Activated CD4-positive, alpha-beta T cell treated with anti-CD3 and anti-CD28 coated beads for 24 hours (primary cell): ENCODE results near the gene MADD.
A peak's percentile ranks its signal among the peaks of the same experiment; 100 is the strongest.

ENCODE experiments used
- DNase-seq, 2 donors: peaks; one replicate each; pipeline ENCODE4 v3.0.0-alpha.2; 2020; ENCODE audit warnings: low read depth in 2 of 2

Gene MADD

DNA sequence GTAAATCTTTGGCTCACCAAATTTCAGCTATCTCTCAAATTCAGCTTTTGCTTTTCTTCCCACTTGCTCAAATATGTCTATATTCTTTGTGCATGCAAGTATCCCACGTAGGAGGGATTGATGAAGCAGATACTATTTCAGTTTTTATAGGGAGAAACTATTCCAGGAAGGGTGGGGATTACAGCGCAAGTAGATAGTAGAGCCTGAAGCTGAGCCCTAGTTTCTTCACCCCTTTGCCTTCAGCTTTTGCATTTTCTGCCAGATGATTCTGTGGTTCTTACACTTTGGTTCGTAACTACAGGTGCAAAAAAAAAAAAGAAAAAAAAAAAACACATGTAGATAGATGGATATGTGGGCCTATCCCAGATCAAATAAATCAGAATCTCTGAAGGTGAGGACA lies 18.2 kb upstream of the MADD start:
- DNase-seq: no peak

DNA sequence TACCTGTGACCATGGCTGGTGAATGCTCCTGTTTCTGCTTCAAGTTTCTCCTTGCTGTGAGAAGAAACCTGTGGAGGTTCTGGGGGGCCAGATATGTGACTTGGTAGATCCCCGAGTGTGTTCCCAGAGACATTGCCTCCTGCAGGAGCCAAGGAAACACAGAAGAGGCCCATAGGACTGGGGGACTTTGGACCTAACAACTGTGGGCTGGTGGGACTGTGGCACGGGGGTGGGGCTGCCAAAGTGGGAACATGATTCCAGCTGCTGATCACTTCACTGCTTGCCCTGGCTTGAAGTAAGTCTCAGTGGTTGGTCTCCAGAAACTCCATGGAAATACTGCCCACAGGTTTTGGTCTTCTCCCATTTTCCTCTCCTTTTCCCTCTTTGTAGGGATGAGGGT lies 16.3 kb upstream of the MADD start:
- DNase-seq: no peak

DNA sequence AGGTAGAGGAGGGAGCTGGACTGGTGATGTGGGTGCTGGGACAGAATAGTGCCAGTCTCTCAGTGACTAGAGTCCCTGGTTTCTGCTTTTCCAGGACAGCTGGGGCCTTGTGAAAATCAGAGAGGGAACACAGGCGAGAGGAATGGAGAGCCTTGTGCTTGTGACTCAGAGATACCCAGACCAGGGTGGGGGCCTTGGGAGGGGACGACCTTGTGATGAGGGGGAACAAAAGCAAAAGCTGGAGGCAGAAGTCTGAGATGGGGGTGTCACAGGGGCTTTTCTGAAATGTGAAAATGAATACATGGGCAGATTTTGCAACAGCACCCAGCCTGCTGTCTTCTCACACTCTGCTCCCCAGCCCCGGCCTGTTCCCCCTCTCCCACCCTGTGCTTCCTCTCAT lies 15.5 kb upstream of the MADD start:
- DNase-seq: no peak

DNA sequence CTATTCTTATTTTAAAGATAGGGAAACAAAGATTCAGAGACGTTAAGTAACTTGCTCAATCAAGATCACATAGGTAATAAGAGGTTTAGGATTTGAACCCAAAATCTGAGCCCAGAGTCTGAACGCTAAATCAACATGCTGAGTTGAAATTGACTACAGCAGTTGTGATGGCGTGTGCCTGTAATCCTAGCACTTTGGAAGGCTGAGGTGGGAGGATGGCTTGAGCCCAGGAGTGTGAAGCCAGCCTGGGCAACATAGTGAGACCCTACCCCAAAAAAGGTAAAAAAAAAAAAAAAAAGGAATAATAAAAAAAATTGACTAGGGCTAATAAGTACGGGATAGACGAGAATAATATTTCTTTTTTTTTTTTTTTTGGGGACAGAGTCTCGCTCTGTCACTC lies 13.6 kb upstream of the MADD start:
- DNase-seq: no peak

DNA sequence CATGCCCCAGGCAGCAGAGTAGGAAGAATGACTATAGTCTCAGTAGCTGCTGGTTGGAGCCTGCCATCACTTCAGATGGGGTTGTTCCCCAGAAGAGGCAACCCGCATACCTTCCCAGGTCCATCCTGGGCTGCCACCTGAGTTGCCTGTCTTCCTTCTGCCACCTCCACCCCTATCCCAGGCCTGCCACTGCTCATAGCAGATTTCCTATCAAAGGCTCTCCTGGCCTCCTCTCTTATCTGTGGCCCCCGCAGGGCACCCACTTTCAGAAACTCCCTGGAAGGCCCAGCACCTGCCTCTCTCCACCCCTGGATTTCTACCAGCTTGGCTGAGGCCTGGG lies 12.8 kb upstream of the MADD start:
- no peak for DNase-seq

DNA sequence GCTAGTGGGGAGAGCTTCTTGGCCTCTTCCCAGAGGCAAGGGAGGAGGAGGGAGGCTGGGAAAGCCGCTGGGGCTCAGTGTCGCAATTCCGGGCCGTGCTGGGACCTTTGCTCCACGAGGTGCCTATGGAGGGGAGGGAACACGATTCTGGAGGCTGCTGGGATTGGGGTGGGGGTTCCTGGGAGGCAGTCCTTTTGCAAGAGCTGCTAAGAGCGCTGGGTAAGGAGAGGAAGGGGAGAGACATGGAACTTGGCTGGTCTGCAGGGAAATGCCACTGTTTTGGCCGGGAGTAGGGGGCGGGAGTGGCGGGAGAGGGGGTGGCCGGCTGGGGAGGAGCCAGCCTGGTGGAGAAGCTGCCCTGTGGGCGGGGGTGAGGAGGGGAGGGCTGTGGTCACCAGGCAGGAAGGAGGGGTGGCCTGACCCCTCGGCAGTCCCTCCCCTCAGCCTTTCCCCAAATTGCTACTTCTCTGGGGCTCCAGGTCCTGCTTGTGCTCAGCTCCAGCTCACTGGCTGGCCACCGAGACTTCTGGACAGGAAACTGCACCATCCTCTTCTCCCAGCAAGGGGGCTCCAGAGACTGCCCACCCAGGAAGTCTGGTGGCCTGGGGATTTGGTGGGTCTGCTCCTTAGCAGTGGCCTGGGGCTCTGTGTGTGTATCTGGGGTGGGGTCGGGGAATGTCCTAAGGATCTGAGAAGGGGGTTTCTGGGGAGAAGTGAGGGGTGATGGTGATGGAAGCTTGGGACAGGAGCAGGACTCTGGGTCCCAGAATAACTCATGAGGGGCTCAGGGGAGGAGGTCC lies 12.2 kb upstream of the MADD start, which contains the start of gene NR1H3:
Gene NR1H3, plus strand, starts transcription at position 480 of the 800 bp plus-strand sequence. CDS start 1,221 bp downstream, outside the sequence.
- no peak for DNase-seq

DNA sequence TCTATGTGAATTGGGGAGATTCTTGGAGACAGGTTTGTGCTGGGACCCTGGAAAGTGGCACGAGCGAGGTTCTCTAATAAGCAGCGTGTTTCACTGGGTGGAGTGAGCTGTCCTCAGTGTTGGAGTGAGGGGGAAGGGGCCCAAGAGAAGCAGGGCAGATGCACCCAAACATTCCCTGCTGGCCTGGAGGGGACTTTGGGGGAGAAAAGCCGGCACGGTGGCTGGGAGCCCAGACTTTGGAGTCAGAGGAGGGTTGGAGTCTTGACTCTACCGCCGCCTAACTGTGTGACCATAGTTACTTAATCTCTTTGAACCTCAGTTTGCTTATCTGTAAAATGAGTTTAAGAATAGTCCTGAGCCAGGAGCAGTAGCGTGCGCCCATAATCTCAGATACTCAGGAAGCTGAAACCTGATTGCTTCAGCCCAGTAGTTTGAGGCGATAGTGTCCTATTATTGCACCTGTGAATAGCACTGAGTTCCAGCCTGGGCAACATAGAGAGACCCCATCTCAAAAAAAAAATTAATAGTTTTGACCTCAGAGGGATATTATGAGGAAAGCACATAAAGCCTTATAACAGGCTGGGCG lies 11.5 kb upstream of the MADD start:
- DNase-seq: no peak

DNA sequence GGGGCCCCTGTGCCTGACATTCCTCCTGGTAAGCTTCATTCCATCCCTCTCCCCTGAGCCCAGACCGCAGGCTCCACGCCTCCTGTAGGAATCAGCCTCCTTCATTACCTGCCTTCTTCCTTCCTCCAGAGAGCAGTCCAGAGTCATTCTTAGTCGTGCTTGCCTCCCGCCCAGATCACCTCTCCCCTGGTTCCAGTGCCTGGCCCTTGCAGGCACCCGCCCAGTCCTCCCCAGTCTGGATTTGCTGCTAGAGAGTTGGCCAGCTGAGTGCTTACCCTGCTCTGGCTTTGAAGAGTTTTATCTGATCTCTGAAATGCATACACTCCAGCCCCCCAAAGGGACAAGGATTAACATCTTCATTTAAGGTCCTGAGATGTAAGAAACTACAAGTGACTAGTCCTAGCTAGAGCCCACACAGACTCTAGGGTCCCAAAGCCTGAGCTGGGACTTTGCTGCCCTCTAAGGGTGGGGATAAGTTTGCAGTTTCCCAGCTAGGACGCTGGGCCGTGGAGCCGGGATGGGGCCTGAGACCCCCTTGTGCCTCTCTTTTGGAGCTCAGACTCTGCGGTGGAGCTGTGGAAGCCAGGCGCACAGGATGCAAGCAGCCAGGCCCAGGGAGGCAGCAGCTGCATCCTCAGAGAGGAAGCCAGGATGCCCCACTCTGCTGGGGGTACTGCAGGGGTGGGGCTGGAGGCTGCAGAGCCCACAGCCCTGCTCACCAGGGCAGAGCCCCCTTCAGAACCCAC lies 10.5 kb upstream of the MADD start:
- peak in 1 of 2 donors; percentile 25 for DNase-seq

DNA sequence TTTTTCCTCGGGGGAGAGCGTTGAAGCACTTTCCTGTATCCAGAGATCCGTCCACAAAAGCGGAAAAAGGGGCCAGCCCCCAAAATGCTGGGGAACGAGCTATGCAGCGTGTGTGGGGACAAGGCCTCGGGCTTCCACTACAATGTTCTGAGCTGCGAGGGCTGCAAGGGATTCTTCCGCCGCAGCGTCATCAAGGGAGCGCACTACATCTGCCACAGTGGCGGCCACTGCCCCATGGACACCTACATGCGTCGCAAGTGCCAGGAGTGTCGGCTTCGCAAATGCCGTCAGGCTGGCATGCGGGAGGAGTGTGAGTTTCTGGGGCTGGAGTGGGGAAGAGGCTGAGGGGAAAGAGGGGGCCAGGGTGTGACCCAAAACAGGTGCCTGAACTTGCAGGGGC lies 9.6 kb upstream of the MADD start:
- no peak for DNase-seq

DNA sequence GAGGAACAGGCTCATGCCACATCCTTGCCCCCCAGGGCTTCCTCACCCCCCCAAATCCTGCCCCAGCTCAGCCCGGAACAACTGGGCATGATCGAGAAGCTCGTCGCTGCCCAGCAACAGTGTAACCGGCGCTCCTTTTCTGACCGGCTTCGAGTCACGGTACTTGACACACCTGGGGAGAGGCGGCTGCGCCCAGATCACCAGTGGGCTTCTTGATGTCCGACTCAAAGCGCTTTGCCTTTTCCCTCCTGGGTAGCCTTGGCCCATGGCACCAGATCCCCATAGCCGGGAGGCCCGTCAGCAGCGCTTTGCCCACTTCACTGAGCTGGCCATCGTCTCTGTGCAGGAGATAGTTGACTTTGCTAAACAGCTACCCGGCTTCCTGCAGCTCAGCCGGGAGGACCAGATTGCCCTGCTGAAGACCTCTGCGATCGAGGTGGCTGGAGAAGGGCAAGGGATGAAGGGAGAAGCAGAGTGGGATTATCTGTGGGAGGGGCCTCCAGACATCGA lies 8.6 kb upstream of the MADD start:
- DNase-seq: no peak

DNA sequence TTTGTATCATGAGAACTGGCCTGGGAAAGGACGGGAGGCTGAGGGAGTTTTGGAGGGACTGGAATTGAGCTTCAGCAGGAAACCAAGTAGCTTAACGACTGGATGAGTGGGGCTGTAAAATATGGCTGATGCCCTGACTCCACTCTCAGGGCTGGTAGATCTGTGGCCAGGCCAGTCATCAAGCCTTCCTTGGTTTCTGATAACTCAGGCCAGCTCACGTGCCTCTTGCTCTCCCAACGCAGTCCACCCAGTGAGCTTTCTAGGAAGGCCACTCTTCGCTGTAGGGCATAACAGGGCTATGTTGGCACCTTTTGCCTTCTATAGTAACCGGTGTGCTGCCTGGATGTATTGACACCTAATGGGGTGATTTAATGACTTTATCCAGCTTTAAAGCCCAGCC lies 5.8 kb upstream of the MADD start:
- DNase-seq: no peak

DNA sequence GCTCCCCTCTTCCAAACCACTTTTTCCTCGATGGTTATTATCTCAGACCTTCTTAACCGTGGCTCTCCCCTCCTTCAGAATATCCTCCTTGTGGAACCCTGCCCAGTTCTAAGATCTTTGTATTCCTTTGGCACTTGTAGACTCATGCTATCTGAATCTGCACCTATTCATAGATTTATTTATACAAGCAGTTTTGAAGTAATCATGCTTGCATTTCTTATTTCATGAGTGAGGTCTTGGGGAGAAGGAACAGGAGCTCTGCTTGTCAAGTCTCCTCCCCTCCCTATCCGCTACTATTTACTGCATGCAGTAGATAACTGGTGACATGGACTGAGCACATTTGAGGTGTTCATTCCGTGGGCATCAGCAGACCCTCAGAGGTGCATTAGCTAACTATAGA lies 5.4 kb upstream of the MADD start:
- DNase-seq: no peak

DNA sequence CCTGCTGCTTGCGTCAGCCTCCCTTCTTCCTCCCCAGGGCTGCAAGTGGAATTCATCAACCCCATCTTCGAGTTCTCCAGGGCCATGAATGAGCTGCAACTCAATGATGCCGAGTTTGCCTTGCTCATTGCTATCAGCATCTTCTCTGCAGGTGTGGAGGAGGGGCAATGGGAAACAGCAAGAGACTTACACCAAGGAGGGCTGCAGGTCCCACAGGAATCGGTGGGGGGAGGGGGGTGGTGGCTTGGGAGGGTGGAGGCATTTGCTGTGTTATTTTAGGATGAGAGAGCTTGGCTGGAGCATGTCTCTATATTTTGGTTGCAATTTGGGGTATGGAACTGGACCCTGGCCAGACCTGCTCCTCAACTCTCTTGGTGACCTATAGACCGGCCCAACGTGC lies 2.1 kb upstream of the MADD start:
- no peak for DNase-seq

DNA sequence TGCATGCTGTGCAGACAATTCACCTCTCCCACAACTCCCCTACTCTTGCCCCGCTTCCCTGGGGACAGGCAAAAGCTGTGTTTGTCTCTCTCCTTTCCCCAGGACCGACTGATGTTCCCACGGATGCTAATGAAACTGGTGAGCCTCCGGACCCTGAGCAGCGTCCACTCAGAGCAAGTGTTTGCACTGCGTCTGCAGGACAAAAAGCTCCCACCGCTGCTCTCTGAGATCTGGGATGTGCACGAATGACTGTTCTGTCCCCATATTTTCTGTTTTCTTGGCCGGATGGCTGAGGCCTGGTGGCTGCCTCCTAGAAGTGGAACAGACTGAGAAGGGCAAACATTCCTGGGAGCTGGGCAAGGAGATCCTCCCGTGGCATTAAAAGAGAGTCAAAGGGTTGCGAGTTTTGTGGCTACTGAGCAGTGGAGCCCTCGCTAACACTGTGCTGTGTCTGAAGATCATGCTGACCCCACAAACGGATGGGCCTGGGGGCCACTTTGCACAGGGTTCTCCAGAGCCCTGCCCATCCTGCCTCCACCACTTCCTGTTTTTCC lies 1.4 kb upstream of the MADD start:
- DNase-seq: no peak

DNA sequence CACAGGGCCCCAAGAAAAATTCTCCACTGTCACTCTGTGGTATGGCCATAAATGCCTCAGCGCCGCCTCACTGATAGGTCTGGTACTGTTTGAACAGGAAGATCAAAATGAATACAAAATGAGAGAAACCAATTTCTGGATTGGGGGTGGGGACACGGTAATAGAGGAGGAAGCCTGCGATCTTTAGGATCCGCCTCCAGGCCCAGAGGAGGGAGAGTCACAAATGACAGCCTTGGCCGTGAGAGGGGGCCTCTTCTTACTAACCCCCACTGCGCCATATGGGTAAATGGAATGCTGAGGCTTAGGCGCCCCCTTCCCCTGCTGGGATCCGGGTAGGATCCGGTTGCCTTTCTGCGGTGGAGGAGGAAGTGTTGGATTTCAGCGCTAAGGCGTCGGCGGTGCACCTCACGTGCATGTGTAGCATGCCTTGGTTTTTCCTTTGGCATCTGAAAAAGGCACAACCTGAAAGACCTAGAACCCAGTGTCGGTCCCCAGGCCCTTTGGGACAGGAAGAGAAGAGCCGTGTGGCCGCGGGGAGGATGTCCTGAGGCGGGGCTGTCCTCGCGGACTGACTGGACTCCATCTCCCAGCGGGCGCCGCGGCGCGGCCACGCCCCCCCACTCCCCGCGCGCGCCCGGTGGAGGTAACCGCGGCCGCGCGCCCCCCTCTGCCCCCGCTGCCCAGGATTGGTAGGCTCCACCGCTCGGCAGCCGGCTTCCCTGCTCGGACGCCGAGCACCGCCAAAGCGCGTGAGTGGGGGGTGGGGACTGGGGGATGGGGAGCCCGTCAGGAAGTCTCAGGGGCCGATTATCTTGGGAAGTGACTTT lies 718 bp upstream of the MADD start:
- peak; percentile 73 to 77 for DNase-seq

DNA sequence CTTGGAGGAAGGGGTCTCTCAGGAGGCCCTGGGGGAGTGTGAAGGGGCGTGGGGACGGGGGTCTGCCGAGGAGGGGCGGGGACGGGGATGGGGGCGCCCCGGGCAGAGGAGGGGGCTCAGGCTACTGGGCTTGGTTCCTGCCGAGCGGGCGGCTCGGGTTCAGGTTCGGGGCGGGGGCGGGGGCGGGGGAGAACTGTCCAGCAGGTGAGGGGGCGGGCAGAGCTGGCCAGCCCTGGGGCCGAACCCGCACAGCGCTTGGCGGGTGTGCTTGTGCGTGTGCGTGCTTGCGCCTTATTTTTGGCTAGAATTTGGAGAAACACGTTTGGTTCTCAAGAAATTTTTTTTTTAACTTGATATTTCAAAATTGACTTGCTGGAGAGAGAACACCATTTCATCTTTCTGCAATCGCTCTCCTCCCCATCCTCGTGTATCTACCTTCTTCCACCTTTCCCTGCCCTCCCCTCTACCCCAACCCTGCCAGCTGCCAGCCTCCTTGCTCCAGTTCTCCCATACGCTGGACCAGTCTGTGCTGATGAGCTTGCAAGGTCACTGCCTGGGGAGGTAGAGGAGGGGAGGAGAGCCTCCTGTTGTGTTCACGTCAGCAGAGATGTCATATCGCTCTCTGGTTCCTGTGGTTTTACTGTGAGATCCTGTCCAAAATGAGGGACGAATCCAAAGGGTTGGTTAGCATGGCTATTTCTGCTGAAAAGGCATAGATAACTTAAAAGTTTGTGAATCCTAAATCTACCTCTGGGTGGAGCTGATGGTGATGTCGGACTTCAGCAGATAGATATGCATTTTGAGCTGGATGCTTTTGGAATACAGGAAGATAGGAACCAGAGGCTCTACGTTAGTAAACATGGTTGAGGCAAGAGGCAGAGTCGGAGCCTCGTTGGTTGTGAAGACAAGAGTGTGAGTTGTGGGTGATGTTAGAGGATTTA lies 668 bp downstream of the MADD start:
- DNase-seq: no peak

DNA sequence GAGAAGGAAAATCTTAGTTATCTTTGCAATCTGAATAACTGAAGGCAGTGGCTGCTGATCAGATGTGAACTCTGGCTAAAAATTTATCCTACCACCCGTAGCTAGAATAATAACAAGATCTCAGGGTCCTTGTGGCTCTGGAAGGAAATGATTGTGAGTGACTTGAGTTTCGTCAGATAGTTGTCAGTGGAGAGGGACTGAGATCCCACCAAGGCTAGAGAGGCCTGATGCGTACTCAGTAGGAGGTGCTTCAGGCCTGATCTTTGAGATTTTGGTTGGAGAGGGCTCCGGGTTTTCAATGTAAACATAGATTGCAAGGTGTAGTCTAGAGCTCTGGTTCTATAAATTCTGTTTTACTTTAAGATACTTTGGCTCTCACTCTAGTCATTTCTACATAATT lies 1.4 kb downstream of the MADD start:
- no peak for DNase-seq

DNA sequence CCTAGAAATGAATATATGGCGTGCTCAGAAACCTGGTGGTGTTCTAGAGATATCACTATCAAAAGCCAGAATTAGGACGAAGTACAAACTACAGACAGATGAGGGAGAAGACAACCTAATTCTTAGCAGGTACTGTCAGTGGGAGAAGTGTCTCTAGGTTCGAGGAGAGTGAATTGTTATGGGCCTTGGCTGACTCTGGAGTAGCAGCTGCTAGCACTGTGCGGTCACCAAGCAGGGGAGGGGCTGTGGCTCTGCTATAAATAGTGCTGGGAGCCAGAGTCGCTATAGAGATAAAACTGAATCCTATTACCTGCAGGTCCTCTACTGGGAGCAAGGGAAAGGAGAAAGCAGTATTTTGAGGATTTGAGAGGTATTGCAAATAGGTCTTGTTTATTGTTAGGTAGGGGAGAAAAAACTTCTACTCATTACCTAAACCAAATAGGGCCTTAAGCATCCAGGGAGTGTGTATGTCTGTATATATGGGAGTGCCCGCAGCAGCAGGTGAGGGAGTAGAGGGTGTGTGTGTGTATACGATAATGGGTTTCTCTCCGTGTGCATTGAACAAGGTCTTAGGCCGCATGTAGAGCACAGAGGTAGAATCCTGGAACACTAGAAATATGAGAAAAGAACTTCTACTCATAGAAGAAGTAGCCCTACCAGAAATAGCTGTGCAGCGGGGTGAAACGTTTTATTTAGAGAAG lies 2.2 kb downstream of the MADD start:
- no peak for DNase-seq

DNA sequence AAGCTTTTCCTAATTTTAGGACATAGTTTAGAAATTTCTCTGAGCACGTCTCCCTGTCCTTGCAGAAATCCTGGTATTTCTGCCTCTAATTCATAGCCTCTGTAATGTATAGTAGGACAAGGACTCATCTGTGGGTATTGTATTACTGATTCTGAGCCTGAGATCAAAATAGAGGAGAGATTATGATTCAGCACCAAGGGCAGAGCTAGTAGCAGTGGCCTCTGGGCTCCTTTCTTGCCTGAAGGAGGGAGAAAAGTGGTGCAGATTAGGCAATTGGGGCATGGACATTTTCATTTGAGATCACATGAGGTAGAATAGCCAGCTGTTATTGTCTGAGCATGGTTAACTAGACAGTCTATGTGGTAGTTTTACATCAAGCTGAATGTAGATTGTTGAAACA lies 2.8 kb downstream of the MADD start:
- no peak for DNase-seq
